ENCODE measurements around the gene TSPAN10.

Gene TSPAN10

GRCh38 chr17:81593105-81593871 lies 43.7 kb upstream of the TSPAN10 start:
- TF ChIP-seq, protein P1, sequence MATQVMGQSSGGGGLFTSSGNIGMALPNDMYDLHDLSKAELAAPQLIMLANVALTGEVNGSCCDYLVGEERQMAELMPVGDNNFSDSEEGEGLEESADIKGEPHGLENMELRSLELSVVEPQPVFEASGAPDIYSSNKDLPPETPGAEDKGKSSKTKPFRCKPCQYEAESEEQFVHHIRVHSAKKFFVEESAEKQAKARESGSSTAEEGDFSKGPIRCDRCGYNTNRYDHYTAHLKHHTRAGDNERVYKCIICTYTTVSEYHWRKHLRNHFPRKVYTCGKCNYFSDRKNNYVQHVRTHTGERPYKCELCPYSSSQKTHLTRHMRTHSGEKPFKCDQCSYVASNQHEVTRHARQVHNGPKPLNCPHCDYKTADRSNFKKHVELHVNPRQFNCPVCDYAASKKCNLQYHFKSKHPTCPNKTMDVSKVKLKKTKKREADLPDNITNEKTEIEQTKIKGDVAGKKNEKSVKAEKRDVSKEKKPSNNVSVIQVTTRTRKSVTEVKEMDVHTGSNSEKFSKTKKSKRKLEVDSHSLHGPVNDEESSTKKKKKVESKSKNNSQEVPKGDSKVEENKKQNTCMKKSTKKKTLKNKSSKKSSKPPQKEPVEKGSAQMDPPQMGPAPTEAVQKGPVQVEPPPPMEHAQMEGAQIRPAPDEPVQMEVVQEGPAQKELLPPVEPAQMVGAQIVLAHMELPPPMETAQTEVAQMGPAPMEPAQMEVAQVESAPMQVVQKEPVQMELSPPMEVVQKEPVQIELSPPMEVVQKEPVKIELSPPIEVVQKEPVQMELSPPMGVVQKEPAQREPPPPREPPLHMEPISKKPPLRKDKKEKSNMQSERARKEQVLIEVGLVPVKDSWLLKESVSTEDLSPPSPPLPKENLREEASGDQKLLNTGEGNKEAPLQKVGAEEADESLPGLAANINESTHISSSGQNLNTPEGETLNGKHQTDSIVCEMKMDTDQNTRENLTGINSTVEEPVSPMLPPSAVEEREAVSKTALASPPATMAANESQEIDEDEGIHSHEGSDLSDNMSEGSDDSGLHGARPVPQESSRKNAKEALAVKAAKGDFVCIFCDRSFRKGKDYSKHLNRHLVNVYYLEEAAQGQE (IDR thresholded peaks at IDR 0.05; ENCODE audit: insufficient read depth in 1 of 2, low read depth in 2 of 2, low read length in 2 of 2) = no peak
- no peak for TF ChIP-seq SIN3A (IDR thresholded peaks at IDR 0.05; ENCODE audit: borderline replicate concordance, insufficient read depth, low read length)
- TF ChIP-seq TAF1 (IDR thresholded peaks at IDR 0.05; ENCODE audit: borderline replicate concordance, insufficient read depth, low read length) = no peak
- no peak for TF ChIP-seq FOXP2 (optimal IDR thresholded peaks at IDR 0.05; ENCODE audit: borderline replicate concordance, extremely low read depth, extremely low read length, insufficient read depth)
- TF ChIP-seq POLR2AphosphoS5 (IDR thresholded peaks at IDR 0.05; ENCODE audit: low read depth, low read length) = no peak

DNA sequence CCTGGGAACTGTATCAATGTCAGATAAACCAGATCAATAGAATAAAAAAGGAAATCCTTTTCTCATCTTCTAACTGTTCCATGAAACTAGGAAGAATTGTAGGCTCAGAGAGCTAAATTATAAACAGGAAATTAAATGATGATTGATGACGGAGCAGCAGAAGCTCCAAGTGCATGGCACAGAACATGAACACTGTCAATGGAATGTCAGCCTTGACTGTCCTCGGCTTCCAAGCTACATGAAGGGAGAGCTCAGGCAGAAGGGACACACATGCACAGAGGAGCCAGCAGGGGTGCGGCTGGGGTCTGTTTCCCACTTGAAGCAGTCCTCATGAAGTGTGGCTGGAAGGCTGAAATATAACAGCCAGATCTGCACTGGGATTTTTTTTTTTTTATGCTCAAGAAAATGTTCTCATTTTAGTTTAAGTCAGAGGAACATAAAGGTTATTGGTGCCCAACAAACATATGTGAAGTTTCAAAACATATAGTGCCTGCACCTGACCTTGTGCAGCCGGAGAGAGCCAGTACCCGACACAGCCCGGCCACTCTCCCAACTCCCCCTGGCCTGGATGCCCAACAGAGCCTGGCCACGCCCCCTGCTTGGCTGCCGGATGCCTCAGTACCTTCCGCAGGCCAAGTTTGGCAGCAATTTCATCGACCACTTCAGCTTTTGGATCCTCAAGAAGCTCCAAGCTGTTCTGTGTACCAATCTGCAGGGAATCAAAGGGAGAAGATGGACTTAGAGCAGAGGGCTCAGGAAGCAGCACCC lies 37.1 kb upstream of the TSPAN10 start:
- no peak for TF ChIP-seq FOXP2 (optimal IDR thresholded peaks at IDR 0.05; ENCODE audit: borderline replicate concordance, extremely low read depth, extremely low read length, insufficient read depth)
- TF ChIP-seq POLR2AphosphoS5 (IDR thresholded peaks at IDR 0.05; ENCODE audit: low read depth, low read length) = no peak
- no peak for TF ChIP-seq SIN3A (IDR thresholded peaks at IDR 0.05; ENCODE audit: borderline replicate concordance, insufficient read depth, low read length)
- TF ChIP-seq, protein P1 (IDR thresholded peaks at IDR 0.05; ENCODE audit: insufficient read depth in 1 of 2, low read depth in 2 of 2, low read length in 2 of 2) = no peak
- no peak for TF ChIP-seq TAF1 (IDR thresholded peaks at IDR 0.05; ENCODE audit: borderline replicate concordance, insufficient read depth, low read length)

- TF ChIP-seq SIN3A (IDR thresholded peaks at IDR 0.05; ENCODE audit: borderline replicate concordance, insufficient read depth, low read length) (no peak), TAF1 (IDR thresholded peaks at IDR 0.05; ENCODE audit: borderline replicate concordance, insufficient read depth, low read length) (no peak), FOXP2 (optimal IDR thresholded peaks at IDR 0.05; ENCODE audit: borderline replicate concordance, extremely low read depth, extremely low read length, insufficient read depth) (no peak), POLR2AphosphoS5 (IDR thresholded peaks at IDR 0.05; ENCODE audit: low read depth, low read length) (no peak)
- TF ChIP-seq, protein P1 (IDR thresholded peaks at IDR 0.05; ENCODE audit: insufficient read depth in 1 of 2, low read depth in 2 of 2, low read length in 2 of 2) = no peak
These were observed 35.4 kb upstream of the TSPAN10 start for GRCh38 chr17:81601525-81602120.

- no peak for TF ChIP-seq POLR2AphosphoS5 (IDR thresholded peaks at IDR 0.05; ENCODE audit: low read depth, low read length)
- no peak for TF ChIP-seq TAF1 (IDR thresholded peaks at IDR 0.05; ENCODE audit: borderline replicate concordance, insufficient read depth, low read length)
- TF ChIP-seq, protein P1 (IDR thresholded peaks at IDR 0.05; ENCODE audit: insufficient read depth in 1 of 2, low read depth in 2 of 2, low read length in 2 of 2) = no peak
- no peak for TF ChIP-seq FOXP2 (optimal IDR thresholded peaks at IDR 0.05; ENCODE audit: borderline replicate concordance, extremely low read depth, extremely low read length, insufficient read depth)
- no peak for TF ChIP-seq SIN3A (IDR thresholded peaks at IDR 0.05; ENCODE audit: borderline replicate concordance, insufficient read depth, low read length)
These were observed 33.0 kb upstream of the TSPAN10 start for GRCh38 chr17:81603846-81604610.

Data from PFSK-1 (cell line).